ENCODE data around the gene HOXB5.

The HOXB5 gene

GRCh38 chr17:48587276-48588073 is 6.1 kb downstream of the HOXB5 start (continued):
- TF ChIP-seq, protein P1, sequence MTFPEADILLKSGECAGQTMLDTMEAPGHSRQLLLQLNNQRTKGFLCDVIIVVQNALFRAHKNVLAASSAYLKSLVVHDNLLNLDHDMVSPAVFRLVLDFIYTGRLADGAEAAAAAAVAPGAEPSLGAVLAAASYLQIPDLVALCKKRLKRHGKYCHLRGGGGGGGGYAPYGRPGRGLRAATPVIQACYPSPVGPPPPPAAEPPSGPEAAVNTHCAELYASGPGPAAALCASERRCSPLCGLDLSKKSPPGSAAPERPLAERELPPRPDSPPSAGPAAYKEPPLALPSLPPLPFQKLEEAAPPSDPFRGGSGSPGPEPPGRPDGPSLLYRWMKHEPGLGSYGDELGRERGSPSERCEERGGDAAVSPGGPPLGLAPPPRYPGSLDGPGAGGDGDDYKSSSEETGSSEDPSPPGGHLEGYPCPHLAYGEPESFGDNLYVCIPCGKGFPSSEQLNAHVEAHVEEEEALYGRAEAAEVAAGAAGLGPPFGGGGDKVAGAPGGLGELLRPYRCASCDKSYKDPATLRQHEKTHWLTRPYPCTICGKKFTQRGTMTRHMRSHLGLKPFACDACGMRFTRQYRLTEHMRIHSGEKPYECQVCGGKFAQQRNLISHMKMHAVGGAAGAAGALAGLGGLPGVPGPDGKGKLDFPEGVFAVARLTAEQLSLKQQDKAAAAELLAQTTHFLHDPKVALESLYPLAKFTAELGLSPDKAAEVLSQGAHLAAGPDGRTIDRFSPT (tag by site-specific recombination; IDR thresholded peaks at IDR 0.05): no peak
- TF ChIP-seq ZNF768 (tag by site-specific recombination; IDR thresholded peaks at IDR 0.05) (no peak), ZXDB (tag by site-specific recombination; IDR thresholded peaks at IDR 0.05) (peak; percentile 91), ZNF571 (tag by site-specific recombination; IDR thresholded peaks at IDR 0.05) (no peak), ZNF600 (tag by site-specific recombination; IDR thresholded peaks at IDR 0.05) (peak; percentile 75; the same call in 1 of the 2 replicates), ZNF548 (tag by site-specific recombination; IDR thresholded peaks at IDR 0.05) (no peak), ZNF274 (IDR thresholded peaks at IDR 0.05; ENCODE audit: low read length) (no peak), ZNF274 (tag by site-specific recombination; IDR thresholded peaks at IDR 0.05; ENCODE audit: borderline replicate concordance) (no peak), ZNF555 (tag by site-specific recombination; conservative IDR thresholded peaks at IDR 0.05) (no peak), ZNF155 (tag by site-specific recombination; IDR thresholded peaks at IDR 0.05) (no peak), ZBTB20 (tag by site-specific recombination; IDR thresholded peaks at IDR 0.05) (no peak), OVOL3 (tag by site-specific recombination; IDR thresholded peaks at IDR 0.05) (no peak; the same call in 1 of the 2 replicates), ZNF2 (tag by site-specific recombination; IDR thresholded peaks at IDR 0.05) (peak; percentile 37; the same call in 1 of the 2 replicates), ZNF175 (tag by site-specific recombination; IDR thresholded peaks at IDR 0.05) (no peak), ZNF426 (tag by site-specific recombination; IDR thresholded peaks at IDR 0.05) (no peak), ZNF704 (tag by site-specific recombination; IDR thresholded peaks at IDR 0.05) (no peak), ZNF157 (tag by site-specific recombination; IDR thresholded peaks at IDR 0.05) (no peak), ZNF404 (tag by site-specific recombination; IDR thresholded peaks at IDR 0.05) (no peak), ZNF629 (tag by site-specific recombination; IDR thresholded peaks at IDR 0.05) (0 out of 2 replicates have a peak, but pooled peaks have one; percentile 16), ZNF521 (tag by site-specific recombination; IDR thresholded peaks at IDR 0.05) (no peak), ZNF645 (tag by site-specific recombination; IDR thresholded peaks at IDR 0.05) (no peak), ZIC2 (tag by site-specific recombination; IDR thresholded peaks at IDR 0.05) (peak; percentile 99), SETDB1 (IDR thresholded peaks at IDR 0.05; ENCODE audit: insufficient read length, low read length) (no peak), TCF7L2 (IDR thresholded peaks at IDR 0.05; ENCODE audit: borderline replicate concordance, low read depth, low read length) (no peak), RBAK (tag by site-specific recombination; IDR thresholded peaks at IDR 0.05) (no peak), ZNF791 (tag by site-specific recombination; IDR thresholded peaks at IDR 0.05) (no peak)
- TF ChIP-seq, protein P2, sequence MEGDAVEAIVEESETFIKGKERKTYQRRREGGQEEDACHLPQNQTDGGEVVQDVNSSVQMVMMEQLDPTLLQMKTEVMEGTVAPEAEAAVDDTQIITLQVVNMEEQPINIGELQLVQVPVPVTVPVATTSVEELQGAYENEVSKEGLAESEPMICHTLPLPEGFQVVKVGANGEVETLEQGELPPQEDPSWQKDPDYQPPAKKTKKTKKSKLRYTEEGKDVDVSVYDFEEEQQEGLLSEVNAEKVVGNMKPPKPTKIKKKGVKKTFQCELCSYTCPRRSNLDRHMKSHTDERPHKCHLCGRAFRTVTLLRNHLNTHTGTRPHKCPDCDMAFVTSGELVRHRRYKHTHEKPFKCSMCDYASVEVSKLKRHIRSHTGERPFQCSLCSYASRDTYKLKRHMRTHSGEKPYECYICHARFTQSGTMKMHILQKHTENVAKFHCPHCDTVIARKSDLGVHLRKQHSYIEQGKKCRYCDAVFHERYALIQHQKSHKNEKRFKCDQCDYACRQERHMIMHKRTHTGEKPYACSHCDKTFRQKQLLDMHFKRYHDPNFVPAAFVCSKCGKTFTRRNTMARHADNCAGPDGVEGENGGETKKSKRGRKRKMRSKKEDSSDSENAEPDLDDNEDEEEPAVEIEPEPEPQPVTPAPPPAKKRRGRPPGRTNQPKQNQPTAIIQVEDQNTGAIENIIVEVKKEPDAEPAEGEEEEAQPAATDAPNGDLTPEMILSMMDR (tag by site-specific recombination; IDR thresholded peaks at IDR 0.05): no peak
- TF ChIP-seq, protein P3, sequence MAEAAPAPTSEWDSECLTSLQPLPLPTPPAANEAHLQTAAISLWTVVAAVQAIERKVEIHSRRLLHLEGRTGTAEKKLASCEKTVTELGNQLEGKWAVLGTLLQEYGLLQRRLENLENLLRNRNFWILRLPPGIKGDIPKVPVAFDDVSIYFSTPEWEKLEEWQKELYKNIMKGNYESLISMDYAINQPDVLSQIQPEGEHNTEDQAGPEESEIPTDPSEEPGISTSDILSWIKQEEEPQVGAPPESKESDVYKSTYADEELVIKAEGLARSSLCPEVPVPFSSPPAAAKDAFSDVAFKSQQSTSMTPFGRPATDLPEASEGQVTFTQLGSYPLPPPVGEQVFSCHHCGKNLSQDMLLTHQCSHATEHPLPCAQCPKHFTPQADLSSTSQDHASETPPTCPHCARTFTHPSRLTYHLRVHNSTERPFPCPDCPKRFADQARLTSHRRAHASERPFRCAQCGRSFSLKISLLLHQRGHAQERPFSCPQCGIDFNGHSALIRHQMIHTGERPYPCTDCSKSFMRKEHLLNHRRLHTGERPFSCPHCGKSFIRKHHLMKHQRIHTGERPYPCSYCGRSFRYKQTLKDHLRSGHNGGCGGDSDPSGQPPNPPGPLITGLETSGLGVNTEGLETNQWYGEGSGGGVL (tag by site-specific recombination; IDR thresholded peaks at IDR 0.05): peak; percentile 51; the same call in 1 of the 2 replicates
- TF ChIP-seq, protein P4, sequence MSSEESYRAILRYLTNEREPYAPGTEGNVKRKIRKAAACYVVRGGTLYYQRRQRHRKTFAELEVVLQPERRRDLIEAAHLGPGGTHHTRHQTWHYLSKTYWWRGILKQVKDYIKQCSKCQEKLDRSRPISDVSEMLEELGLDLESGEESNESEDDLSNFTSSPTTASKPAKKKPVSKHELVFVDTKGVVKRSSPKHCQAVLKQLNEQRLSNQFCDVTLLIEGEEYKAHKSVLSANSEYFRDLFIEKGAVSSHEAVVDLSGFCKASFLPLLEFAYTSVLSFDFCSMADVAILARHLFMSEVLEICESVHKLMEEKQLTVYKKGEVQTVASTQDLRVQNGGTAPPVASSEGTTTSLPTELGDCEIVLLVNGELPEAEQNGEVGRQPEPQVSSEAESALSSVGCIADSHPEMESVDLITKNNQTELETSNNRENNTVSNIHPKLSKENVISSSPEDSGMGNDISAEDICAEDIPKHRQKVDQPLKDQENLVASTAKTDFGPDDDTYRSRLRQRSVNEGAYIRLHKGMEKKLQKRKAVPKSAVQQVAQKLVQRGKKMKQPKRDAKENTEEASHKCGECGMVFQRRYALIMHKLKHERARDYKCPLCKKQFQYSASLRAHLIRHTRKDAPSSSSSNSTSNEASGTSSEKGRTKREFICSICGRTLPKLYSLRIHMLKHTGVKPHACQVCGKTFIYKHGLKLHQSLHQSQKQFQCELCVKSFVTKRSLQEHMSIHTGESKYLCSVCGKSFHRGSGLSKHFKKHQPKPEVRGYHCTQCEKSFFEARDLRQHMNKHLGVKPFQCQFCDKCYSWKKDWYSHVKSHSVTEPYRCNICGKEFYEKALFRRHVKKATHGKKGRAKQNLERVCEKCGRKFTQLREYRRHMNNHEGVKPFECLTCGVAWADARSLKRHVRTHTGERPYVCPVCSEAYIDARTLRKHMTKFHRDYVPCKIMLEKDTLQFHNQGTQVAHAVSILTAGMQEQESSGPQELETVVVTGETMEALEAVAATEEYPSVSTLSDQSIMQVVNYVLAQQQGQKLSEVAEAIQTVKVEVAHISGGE (tag by site-specific recombination; conservative IDR thresholded peaks at IDR 0.05; ENCODE audit: low read depth): peak; percentile 52
